Fibroblast of gingiva (primary cell): ENCODE data around the gene KRT23.

Experiments
- DNase-seq: peaks from one replicate; pipeline ENCODE4 v3.0.0-alpha.2; 2011; ENCODE audit warnings: low read depth

Gene KRT23

GRCh38 chr17:40937384-40937819 is at the start of gene KRT23:
Gene KRT23 (minus strand): TSS chr17:40937646. CDS start chr17:40936603, 1,043 bp downstream.
- DNase-seq, result no peak

GRCh38 chr17:40986920-40987319 is 49.5 kb upstream of the KRT23 start:
- no peak for DNase-seq

- no peak for DNase-seq
These were observed 46.8 kb upstream of the KRT23 start, which contains the start of gene KRT40 for GRCh38 chr17:40984226-40984625. Gene KRT40 (minus strand): TSS chr17:40984326. CDS start chr17:40984273, 53 bp downstream.

- no peak for DNase-seq
These were observed 43.7 kb upstream of the KRT23 start for GRCh38 chr17:40981115-40981514.

GRCh38 chr17:40980596-40980995 is 43.1 kb upstream of the KRT23 start:
- peak; percentile 52 for DNase-seq

- DNase-seq, result no peak
These were observed 42.7 kb upstream of the KRT23 start for GRCh38 chr17:40980117-40980516.

- no peak for DNase-seq
These were observed 41.2 kb upstream of the KRT23 start for GRCh38 chr17:40978575-40979151.

- DNase-seq, result no peak
These were observed 38.1 kb upstream of the KRT23 start for GRCh38 chr17:40975516-40975915.

GRCh38 chr17:40974366-40974765 is 36.9 kb upstream of the KRT23 start:
- DNase-seq, result no peak

- no peak for DNase-seq
These were observed 30.1 kb upstream of the KRT23 start for GRCh38 chr17:40967582-40967981.

GRCh38 chr17:40966848-40967247 is 29.4 kb upstream of the KRT23 start, which contains the start of gene KRT39:
Gene KRT39 (minus strand): TSS chr17:40966948. CDS start chr17:40966856, 92 bp downstream.
- DNase-seq, result no peak

GRCh38 chr17:40963838-40964237 is 26.4 kb upstream of the KRT23 start:
- DNase-seq, result no peak

GRCh38 chr17:40962059-40962561 is 24.7 kb upstream of the KRT23 start:
- DNase-seq, result no peak

GRCh38 chr17:40961591-40961990 is 24.1 kb upstream of the KRT23 start:
- no peak for DNase-seq

GRCh38 chr17:40960144-40960543 is 22.7 kb upstream of the KRT23 start:
- DNase-seq, result no peak

- no peak for DNase-seq
These were observed 20.9 kb upstream of the KRT23 start for GRCh38 chr17:40958086-40958953.

- DNase-seq, result peak; percentile 76
These were observed 19.2 kb upstream of the KRT23 start for GRCh38 chr17:40956401-40957254.

GRCh38 chr17:40953881-40954280 is 16.4 kb upstream of the KRT23 start:
- peak; percentile 79 for DNase-seq

GRCh38 chr17:40952661-40953060 is 15.2 kb upstream of the KRT23 start:
- DNase-seq, result peak; percentile 95

GRCh38 chr17:40952154-40952553 is 14.7 kb upstream of the KRT23 start:
- DNase-seq, result no peak

GRCh38 chr17:40951011-40951622 is 13.7 kb upstream of the KRT23 start:
- DNase-seq, result no peak

GRCh38 chr17:40950176-40950575 is 12.7 kb upstream of the KRT23 start:
- DNase-seq, result no peak
